ENCODE data around the gene GPNMB. TPM values are rescaled to one million over a fixed set of nuclear protein-coding genes. Genes with fewer than 3 reads are reported as not detected.
A peak's percentile ranks its signal among the peaks of the same experiment; 100 is the strongest.

Gene GPNMB
- total and polyA plus RNA-seq, 11 donors = 97.5 to 561 (median 228) TPM

GRCh38 chr7:23239698-23240097 lies 6.9 kb upstream of the GPNMB start:
- Histone ChIP-seq H3K9me3 (no peaks in the 10 kb centered on the region), H3K27me3 (peaks cover 0 to 4% (median 0%) of the 10 kb centered on the region in 9 donors), H3K36me3 (no peaks in the 10 kb centered on the region), H3K4me1 (peaks cover 0 to 14% (median 0%) of the 10 kb centered on the region in 12 donors), H3K27ac (no peak overlapping the region), H3K4me3 (no peak overlapping the region)
- 78 to 81% (median 79%) methylated on average over 5 of the region's 5 CpGs for WGBS, 4 donors
- no peak for ATAC-seq
- intact Hi-C loops (cut with DNase I) = loop anchor here in 4 of 10 donors (5.0 to 10.0 kb wide), 3 partner anchors 32 to 135 kb away; partner anchors contain the start of gene KLHL7 (in 3 of the 4)
- TF ChIP-seq POLR2A (IDR thresholded peaks at IDR 0.05) = no peak
- TF ChIP-seq CTCF (IDR thresholded peaks at IDR 0.05) = no peak
- no peak for DNase-seq

- no peaks in the 10 kb centered on the region for H3K9me3 ChIP-seq
- 46 to 59% (median 49%) methylated on average over 3 of the region's 3 CpGs for WGBS, 4 donors
- peaks cover 0 to 4% (median 0%) of the 10 kb centered on the region in 9 donors for H3K27me3 ChIP-seq
- TF ChIP-seq CTCF (IDR thresholded peaks at IDR 0.05) (no peak), POLR2A (IDR thresholded peaks at IDR 0.05) (no peak)
- no peak for DNase-seq
- no peaks in the 10 kb centered on the region for H3K36me3 ChIP-seq
- no peak overlapping the region for H3K4me3 ChIP-seq
- peak overlapping the region in 8 of 12 donors; percentile 15 to 75 (median 56) for H3K27ac ChIP-seq
- intact Hi-C loops (cut with DNase I) = loop anchor here in 4 of 10 donors (5.0 to 10.0 kb wide), 3 partner anchors 35 to 138 kb away; partner anchors contain the start of gene KLHL7 (in 3 of the 4)
- peak in 1 of 4 donors; percentile 18 for ATAC-seq
- peaks cover 0 to 25% (median 4%) of the 10 kb centered on the region in 12 donors for H3K4me1 ChIP-seq
Measured at GRCh38 chr7:23242321-23242720, 4.3 kb upstream of the GPNMB start.

- no peaks in the 10 kb centered on the region for H3K9me3 ChIP-seq
- H3K27ac ChIP-seq = peak overlapping the region in 11 of 12 donors; percentile 15 to 75 (median 49)
- ATAC-seq (no peak), DNase-seq (no peak)
- intact Hi-C loops (cut with DNase I) = loop anchor here in 4 of 10 donors (5.0 to 10.0 kb wide), 3 partner anchors 36 to 138 kb away; partner anchors contain the start of gene KLHL7 (in 3 of the 4)
- peaks cover 0 to 25% (median 6%) of the 10 kb centered on the region in 12 donors for H3K4me1 ChIP-seq
- H3K4me3 ChIP-seq = no peak overlapping the region
- no peaks in the 10 kb centered on the region for H3K36me3 ChIP-seq
- H3K27me3 ChIP-seq = peaks cover 0 to 4% (median 0%) of the 10 kb centered on the region in 9 donors
- 53 to 59% (median 57%) methylated on average over 4 of the region's 4 CpGs for WGBS, 4 donors
- no peak for TF ChIP-seq POLR2A (IDR thresholded peaks at IDR 0.05)
- no peak for TF ChIP-seq CTCF (IDR thresholded peaks at IDR 0.05)
Measured at GRCh38 chr7:23242935-23243334, 3.6 kb upstream of the GPNMB start.

GRCh38 chr7:23247046-23247602 lies 549 bp downstream of the GPNMB start:
- peaks cover 0 to 12% (median 0%) of the 10 kb centered on the region in 12 donors for H3K9me3 ChIP-seq
- peaks cover 0 to 35% (median 16%) of the 10 kb centered on the region in 12 donors for H3K4me1 ChIP-seq
- H3K27me3 ChIP-seq = peaks cover 0 to 4% (median 0%) of the 10 kb centered on the region in 9 donors
- peak overlapping the region; percentile 16 to 90 (median 82) for H3K27ac ChIP-seq
- 27 to 45% (median 30%) methylated on average over 4 to 6 of the region's 6 CpGs for WGBS, 4 donors
- DNase-seq = no peak
- peak overlapping the region; percentile 11 to 72 (median 58) for H3K4me3 ChIP-seq
- ATAC-seq = peak; percentile 6 to 50 (median 49)
- intact Hi-C loops (cut with DNase I) = loop anchor here in 9 of 10 donors (2.0 to 10.0 kb wide), 8 partner anchors 40 to 145 kb away; partner anchors contain the start of genes KLHL7 (in 3 of the 9) and NUP42 (in 2 of the 9)
- peaks cover 0 to 15% (median 0%) of the 10 kb centered on the region in 9 donors for H3K36me3 ChIP-seq
- TF ChIP-seq CTCF (IDR thresholded peaks at IDR 0.05) (no peak), POLR2A (IDR thresholded peaks at IDR 0.05) (no peak)

Data from heart left ventricle (tissue), 16 donors.